Activated T-cell treated with anti-CD3 and anti-CD28 coated beads for 24 hours (primary cell): ENCODE results near the gene IFT25.

Source experiments
- DNase-seq: peaks from one replicate; pipeline ENCODE4 v3.0.0-alpha.2; 2020; ENCODE audit warnings: low read depth

Gene IFT25

GRCh38 chr1:53927376-53927881 is 18.1 kb downstream of the IFT25 start:
- DNase-seq, result no peak

GRCh38 chr1:53919675-53920066 is 25.8 kb downstream of the IFT25 start:
- no peak for DNase-seq

GRCh38 chr1:53918343-53918742 is 27.2 kb downstream of the IFT25 start:
- no peak for DNase-seq

DNA sequence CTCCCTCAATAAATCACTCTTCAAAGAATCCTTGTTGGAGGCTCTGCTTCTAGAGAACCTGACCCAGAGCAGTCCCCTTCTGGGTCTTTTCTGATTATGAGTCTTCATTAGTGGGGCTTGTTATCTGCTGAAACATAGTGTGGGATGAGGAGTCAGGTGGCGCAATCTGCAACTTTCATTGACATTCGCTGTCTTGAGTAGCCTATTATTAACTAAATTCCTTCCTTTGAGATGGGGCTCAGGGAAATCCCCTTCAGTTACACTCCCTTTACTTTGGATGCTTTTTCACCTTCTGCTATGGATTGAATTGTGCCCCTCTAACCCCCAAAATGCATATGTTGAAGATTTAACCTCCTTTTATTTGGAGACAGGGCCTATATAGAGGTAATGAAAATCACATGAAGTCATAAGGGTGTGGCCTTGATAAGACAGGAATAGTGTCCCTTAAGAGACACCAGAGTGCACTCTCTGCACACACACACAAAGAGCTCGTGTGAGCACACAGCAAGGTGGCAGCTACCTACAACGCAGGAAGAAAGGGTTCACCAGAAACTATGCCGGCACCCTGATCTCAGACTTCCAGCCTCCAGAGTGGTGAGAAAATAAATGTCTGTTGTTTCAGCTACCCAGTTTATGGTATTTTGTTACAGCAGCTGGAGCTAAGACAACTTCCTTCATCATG is 32.0 kb downstream of the IFT25 start:
- DNase-seq, result no peak

DNA sequence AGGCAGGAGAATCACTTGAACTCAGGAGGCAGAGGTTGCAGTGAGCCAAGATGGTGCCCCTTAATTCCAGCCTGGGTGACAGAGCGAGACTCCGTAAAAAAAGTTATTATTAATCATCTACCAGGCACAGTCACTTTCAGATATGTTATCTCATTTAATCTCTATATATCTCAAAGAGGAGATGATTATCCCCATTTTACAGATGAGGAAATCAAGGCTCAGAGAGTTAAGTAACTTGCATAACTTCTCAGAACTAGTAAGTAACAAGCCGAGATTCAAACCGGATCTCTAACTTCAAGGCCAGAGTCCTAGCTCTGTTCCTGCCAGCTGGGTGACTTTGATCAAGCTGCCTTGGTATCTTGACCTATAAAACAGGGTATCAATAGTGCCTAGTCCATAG is 34.1 kb downstream of the IFT25 start:
- DNase-seq, result no peak

DNA sequence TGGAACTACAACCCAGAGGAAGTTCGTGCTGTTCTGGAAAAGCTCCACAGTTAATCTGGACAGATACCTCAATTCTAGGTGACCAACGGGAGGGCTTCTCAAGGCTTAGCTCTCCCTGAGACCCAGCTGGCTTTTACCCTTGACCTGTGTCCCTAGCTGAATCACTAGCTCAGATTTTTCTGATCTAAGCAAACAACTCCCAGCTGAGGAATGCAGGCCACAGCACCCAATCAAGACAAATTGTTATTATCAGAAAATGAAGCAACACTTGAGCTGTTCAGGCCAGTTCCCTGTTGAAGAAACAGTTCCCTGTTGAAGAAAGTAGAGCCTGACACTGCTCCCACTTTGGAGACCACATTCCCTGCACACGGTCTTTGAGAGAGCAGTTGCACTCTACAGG is 35.6 kb downstream of the IFT25 start:
- DNase-seq, result no peak

- DNase-seq, result no peak
These were observed 39.4 kb downstream of the IFT25 start for GRCh38 chr1:53906121-53906520.

GRCh38 chr1:53905509-53905908 is 40.0 kb downstream of the IFT25 start:
- DNase-seq, result no peak

- DNase-seq, result no peak
These were observed 43.0 kb downstream of the IFT25 start for GRCh38 chr1:53902235-53903138.

- DNase-seq, result no peak
These were observed 45.8 kb downstream of the IFT25 start for GRCh38 chr1:53899708-53900107.

DNA sequence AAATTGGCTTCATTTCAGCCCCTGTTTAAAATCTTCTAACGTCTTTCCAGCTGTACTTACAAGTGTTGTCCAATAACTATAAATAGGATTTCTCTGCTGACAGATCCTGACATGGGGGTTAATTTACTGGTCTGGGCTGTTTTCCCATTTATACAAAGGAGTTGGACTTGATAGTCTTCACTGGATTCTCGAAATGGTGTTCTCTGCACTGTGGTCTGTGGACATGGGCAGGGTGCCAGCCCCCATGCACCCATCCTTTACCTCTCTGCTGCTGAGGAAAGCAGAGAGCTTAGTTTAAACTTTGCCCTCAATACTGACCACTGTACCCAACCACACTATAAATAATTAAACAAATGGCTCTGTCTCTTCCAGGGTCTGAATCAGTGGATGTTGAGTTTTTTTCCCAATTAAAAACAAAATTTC is 46.3 kb downstream of the IFT25 start:
- no peak for DNase-seq

GRCh38 chr1:53896635-53897229 is 48.8 kb downstream of the IFT25 start:
- DNase-seq, result no peak

- DNase-seq, result no peak
These were observed 50.1 kb downstream of the IFT25 start for GRCh38 chr1:53895421-53895820.

- no peak for DNase-seq
These were observed 50.9 kb downstream of the IFT25 start for GRCh38 chr1:53894644-53895043.

DNA sequence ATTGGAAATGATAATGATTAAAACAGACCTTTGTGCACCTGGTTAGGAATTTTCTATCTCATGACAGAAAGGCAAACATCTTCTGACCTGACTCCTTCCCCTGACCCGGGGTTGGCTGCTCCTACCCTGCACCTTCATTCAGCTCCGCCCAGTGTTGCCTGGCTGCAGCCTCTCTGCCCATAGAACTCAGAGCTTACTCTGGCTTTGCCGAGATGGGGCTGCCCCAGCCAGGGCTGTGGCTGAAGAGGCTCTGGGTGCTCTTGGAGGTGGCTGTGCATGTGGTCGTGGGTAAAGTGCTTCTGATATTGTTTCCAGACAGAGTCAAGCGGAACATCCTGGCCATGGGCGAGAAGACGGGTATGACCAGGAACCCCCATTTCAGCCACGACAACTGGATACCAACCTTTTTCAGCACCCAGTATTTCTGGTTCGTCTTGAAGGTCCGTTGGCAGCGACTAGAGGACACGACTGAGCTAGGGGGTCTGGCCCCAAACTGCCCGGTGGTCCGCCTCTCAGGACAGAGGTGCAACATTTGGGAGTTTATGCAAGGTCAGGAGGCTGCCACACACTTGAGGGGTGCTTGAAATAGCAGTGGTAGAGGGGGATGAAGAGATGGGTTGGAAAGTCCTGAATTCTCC is 51.4 kb downstream of the IFT25 start, which contains the start of gene DIO1:
Gene DIO1 (plus strand): TSS at position 189 of the 638 bp plus-strand sequence. CDS start 24 bp downstream, at position 213.
- no peak for DNase-seq

DNA sequence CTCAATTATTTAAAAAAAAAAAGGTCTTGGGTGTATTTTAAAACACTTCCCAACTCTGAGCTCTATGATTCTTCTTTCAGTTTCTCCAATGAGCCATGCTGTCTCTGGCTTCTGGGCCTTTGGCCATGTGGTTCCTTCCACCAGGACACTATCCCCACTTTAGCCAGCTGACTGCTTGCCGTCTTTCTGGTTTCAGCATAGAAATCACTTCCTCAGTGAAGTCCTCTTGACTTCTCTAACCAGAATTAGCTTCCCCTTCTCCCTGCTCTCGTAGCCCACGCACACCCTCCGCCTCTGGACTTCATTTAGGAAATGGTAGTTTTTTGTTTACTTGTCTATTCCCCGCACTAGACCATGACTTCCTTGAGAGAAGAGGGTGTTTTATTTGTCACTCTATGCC is 52.6 kb downstream of the IFT25 start:
- DNase-seq, result no peak

DNA sequence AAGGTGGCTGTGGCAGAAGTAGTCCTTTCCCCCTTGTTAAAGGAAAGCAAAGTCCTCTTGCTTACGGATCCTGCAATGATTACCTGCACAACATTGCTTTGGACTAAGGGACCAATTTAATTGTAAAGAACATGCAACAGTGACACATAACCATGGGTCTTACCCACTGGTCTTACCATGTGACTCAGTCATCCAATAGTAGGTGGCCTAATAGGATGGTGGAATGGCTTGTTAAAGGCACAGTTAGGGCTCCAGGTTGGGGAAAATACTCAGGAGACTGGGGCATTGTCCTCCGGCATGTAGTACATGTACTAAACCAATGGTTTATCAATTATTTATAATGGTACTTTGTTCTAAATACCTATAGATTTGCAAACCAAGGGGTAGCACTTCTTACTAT is 53.8 kb downstream of the IFT25 start:
- DNase-seq, result no peak

DNA sequence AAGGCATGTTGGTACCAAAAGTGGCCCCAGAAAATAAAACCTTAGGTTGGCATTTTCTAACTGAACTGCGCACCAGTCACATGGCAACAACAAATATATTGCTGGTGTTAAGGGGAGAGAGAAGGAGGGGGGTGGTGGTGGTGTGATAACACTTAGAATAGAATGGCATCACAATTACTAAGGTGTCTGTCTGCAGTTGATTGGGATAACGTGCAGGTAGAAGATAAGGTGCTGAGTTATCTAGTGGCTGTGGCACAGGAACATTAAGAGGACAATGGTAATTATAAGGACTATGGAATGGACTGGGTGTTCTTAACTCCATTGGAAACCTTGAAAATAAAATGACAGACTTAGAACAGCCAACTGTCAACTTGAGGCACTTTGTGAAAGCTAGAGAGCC is 54.5 kb downstream of the IFT25 start:
- DNase-seq, result no peak

DNA sequence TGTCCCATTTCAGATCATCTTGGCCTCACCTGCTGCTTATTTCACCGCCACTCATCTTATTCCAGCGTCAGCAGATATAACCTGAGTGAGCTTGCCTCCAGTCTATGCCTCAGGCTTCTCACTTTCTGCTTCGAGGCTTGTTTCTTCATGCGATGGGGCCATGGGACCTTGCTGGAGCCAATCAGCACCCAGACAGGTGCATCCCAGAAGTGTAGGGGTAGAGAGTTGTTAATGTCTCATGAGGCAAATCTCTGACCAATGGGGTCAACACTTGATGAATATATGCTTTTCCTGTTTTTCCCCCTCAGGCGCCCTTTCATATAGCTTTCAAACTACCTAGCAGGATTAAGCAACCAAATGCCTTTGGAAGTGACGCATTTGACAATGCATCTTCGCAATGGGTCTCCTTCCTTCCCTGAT is 55.0 kb downstream of the IFT25 start:
- peak; percentile 22 for DNase-seq

DNA sequence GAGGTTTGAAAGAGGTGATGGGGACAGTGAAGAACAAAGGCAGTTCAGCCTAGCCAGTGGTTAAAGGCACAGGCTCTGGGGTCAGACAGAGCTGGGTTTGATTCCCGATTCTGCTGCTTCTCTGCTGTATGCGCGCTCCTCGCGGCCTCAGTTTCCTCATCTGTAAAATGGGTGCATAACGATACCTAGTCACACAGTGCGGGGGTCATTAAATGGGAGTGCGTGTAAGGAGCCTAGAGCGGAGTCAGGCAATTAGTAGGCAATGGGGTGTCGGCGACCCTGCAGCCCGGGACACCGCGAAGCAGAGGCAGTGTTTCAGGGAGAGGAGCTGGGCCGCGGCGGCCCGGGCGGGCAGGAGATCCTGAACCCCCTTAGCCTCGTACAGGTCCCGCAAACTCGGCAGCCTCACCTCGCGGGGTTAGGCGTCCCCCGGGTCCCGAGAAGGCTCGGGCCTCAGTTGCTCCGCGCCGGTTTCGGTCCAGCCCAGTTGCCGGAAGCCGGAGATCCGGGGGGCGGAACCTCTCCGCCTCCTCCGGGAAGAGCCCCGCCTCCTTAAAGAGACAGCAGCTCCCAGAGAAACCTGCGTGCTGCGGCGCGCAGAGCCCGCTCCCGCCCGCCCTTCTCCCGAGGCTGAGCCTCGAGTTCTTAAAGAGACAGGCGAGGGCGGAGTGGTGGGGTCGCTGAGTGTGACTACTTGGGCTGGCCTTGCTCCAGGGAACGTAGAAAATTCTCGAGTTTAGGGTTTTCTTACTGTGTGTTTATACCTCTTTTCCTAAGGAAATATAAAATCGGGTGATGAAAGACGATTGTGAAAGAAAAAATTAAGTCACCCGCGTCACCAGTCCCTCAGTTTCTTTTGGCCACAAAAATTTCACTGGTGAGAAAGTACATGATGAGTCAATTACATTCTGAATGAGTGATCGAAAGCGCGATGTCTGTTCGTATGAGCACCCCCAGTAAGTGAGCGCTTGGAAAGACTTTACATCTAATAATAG is 55.9 kb downstream of the IFT25 start, which contains the start of gene YIPF1:
Gene YIPF1 (minus strand): TSS at position 494 of the 995 bp plus-strand sequence. CDS start 860 bp downstream, outside the sequence.
- DNase-seq, result peak; percentile 82

- no peak for DNase-seq
These were observed 56.8 kb downstream of the IFT25 start for GRCh38 chr1:53888681-53889080.
